ENCODE data around the gene PIP4K2A.

PIP4K2A gene

GRCh38 chr10:22561909-22562308 lies 152.5 kb downstream of the PIP4K2A start:
- in situ Hi-C loops (cut with MboI; ENCODE audit: low sequenced_read_pairs): loop anchor here (25.0 kb wide), 2 partner anchors 425 to 575 kb away; no protein-coding TSS in a partner anchor

- in situ Hi-C loops (cut with MboI; ENCODE audit: low sequenced_read_pairs): loop anchor here (25.0 kb wide), 2 partner anchors 426 to 574 kb away; no protein-coding TSS in a partner anchor
Observed at GRCh38 chr10:22560913-22561239, 153.5 kb downstream of the PIP4K2A start.

- in situ Hi-C loops (cut with MboI; ENCODE audit: low sequenced_read_pairs): loop anchor here (25.0 kb wide), 2 partner anchors 427 to 573 kb away; no protein-coding TSS in a partner anchor
Observed at GRCh38 chr10:22560096-22560912, 154.1 kb downstream of the PIP4K2A start.

- in situ Hi-C loops (cut with MboI; ENCODE audit: low sequenced_read_pairs): loop anchor here (25.0 kb wide), 2 partner anchors 430 to 570 kb away; no protein-coding TSS in a partner anchor
Observed at GRCh38 chr10:22557321-22557720, 157.1 kb downstream of the PIP4K2A start.

GRCh38 chr10:22556774-22557173 lies 157.6 kb downstream of the PIP4K2A start:
- in situ Hi-C loops (cut with MboI; ENCODE audit: low sequenced_read_pairs): loop anchor here (25.0 kb wide), 2 partner anchors 431 to 569 kb away; no protein-coding TSS in a partner anchor

- in situ Hi-C loops (cut with MboI; ENCODE audit: low sequenced_read_pairs): loop anchor here (25.0 kb wide), 2 partner anchors 433 to 567 kb away; no protein-coding TSS in a partner anchor
Observed at GRCh38 chr10:22554461-22555182, 159.8 kb downstream of the PIP4K2A start.

- in situ Hi-C loops (cut with MboI; ENCODE audit: low sequenced_read_pairs): loop anchor here (25.0 kb wide), 2 partner anchors 434 to 566 kb away; no protein-coding TSS in a partner anchor
Observed at GRCh38 chr10:22553452-22553995, 160.9 kb downstream of the PIP4K2A start.

- in situ Hi-C loops (cut with MboI; ENCODE audit: low sequenced_read_pairs): loop anchor here (25.0 kb wide), 2 partner anchors 434 to 566 kb away; no protein-coding TSS in a partner anchor
Observed at GRCh38 chr10:22552888-22553378, 161.4 kb downstream of the PIP4K2A start.

GRCh38 chr10:22551681-22552365 lies 162.6 kb downstream of the PIP4K2A start:
- in situ Hi-C loops (cut with MboI; ENCODE audit: low sequenced_read_pairs): loop anchor here (25.0 kb wide), 2 partner anchors 435 to 565 kb away; no protein-coding TSS in a partner anchor

- in situ Hi-C loops (cut with MboI; ENCODE audit: low sequenced_read_pairs): loop anchor here (25.0 kb wide), 2 partner anchors 437 to 563 kb away; no protein-coding TSS in a partner anchor
Observed at GRCh38 chr10:22550732-22551131, 163.6 kb downstream of the PIP4K2A start.

GRCh38 chr10:22548344-22548743 lies 166.0 kb downstream of the PIP4K2A start:
- in situ Hi-C loops (cut with MboI; ENCODE audit: low sequenced_read_pairs): no loop called here

GRCh38 chr10:22545643-22546042 lies 168.7 kb downstream of the PIP4K2A start:
- in situ Hi-C loops (cut with MboI; ENCODE audit: low sequenced_read_pairs): no loop called here

- in situ Hi-C loops (cut with MboI; ENCODE audit: low sequenced_read_pairs): no loop called here
Observed at GRCh38 chr10:22544325-22545068, 169.9 kb downstream of the PIP4K2A start.

- in situ Hi-C loops (cut with MboI; ENCODE audit: low sequenced_read_pairs): no loop called here
Observed at GRCh38 chr10:22542773-22543172, 171.6 kb downstream of the PIP4K2A start.

GRCh38 chr10:22541900-22542299 lies 172.5 kb downstream of the PIP4K2A start:
- in situ Hi-C loops (cut with MboI; ENCODE audit: low sequenced_read_pairs): no loop called here

- in situ Hi-C loops (cut with MboI; ENCODE audit: low sequenced_read_pairs): no loop called here
Observed at GRCh38 chr10:22539579-22540298, 174.6 kb downstream of the PIP4K2A start.

GRCh38 chr10:22537810-22538209 lies 176.6 kb downstream of the PIP4K2A start:
- in situ Hi-C loops (cut with MboI; ENCODE audit: low sequenced_read_pairs): no loop called here

- in situ Hi-C loops (cut with MboI; ENCODE audit: low sequenced_read_pairs): no loop called here
Observed at GRCh38 chr10:22536620-22537019, 177.8 kb downstream of the PIP4K2A start.
